ENCODE measurements around the gene AVPI1. TPM values are rescaled to one million over a fixed set of nuclear protein-coding genes. Genes with fewer than 3 reads are reported as not detected.
A peak's percentile ranks its signal among the peaks of the same experiment; 100 is the strongest.
"Not testable (repeated sequence)": the region's sequence is repeated elsewhere in the genome, so short reads cannot be mapped to it uniquely, and the experiment has no call there.

Gene AVPI1
- total RNA-seq, 2 donors from 2014 or later: 9.5 to 25.6 TPM

DNA sequence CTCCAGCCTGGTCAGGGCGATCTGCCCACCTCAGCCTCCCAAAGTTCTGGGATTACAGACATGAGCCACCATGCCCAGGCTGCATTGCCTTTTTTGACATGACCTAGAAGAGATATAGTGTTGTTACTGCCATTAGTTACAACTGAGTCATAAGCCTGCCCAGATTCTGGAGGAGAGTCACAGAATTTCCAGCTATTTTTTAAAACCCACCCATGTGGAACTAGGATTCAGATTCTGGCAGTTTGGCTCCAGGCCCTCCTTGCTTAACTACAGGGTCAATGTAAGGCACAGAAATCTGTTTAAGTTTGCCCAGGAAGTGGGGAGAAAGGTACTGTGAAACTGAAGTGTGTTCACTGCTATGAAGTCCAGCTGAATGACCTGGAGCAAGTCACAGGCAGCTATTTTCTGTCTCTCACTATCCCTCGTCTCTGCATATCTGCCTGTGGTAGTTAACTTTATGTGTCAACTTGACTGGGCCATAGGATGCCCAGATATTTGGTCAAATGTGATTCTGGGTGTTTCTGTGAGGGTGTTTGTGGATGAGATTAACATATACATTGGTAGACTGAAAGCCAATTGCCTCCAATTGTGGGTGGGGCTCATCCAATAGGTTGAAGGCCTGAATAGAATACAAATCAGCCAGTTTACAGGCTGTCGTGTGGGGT is 18.1 kb upstream of the AVPI1 start:
- TF ChIP-seq, protein P1, sequence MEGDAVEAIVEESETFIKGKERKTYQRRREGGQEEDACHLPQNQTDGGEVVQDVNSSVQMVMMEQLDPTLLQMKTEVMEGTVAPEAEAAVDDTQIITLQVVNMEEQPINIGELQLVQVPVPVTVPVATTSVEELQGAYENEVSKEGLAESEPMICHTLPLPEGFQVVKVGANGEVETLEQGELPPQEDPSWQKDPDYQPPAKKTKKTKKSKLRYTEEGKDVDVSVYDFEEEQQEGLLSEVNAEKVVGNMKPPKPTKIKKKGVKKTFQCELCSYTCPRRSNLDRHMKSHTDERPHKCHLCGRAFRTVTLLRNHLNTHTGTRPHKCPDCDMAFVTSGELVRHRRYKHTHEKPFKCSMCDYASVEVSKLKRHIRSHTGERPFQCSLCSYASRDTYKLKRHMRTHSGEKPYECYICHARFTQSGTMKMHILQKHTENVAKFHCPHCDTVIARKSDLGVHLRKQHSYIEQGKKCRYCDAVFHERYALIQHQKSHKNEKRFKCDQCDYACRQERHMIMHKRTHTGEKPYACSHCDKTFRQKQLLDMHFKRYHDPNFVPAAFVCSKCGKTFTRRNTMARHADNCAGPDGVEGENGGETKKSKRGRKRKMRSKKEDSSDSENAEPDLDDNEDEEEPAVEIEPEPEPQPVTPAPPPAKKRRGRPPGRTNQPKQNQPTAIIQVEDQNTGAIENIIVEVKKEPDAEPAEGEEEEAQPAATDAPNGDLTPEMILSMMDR (IDR thresholded peaks at IDR 0.05): no peak
- H3K9me3 ChIP-seq: no peaks in the 10 kb centered on the region
- ATAC-seq (ENCODE audit: insufficient number of reproducible peaks, low FRiP score, low read depth) (no peak), DNase-seq (ENCODE audit: low spot score) (no peak)
- H3K36me3 ChIP-seq: no peaks in the 10 kb centered on the region
- peaks cover 16 to 30% of the 10 kb centered on the region in 2 donors for H3K4me1 ChIP-seq (ENCODE audit: control insufficient read depth in 1 of 2, low read depth in 2 of 2)
- H3K27ac ChIP-seq: no peak overlapping the region
- no peaks in the 10 kb centered on the region for H3K27me3 ChIP-seq (replicated peaks; ENCODE audit: insufficient read depth)
- H3K4me3 ChIP-seq: no peak overlapping the region

DNA sequence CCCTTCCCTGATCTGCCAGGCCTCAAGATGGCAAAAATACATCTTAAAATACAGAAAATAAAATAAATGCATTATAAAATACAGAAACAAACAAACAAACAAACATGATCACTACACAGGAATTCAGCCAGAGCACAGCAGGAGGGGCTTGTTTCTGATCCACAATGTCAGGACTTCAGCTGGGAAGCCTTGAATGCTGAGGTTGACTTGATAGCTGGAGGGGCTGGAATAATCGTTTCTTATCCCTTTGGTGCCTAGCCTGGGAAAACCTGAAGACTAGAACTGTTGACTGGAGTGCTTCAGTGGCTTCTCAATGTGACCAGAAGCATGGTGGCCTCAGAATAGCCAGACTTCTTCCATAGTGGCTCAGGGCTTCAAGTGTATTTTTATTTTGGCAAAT is 17.3 kb upstream of the AVPI1 start:
- Histone ChIP-seq H3K9me3 (no peaks in the 10 kb centered on the region), H3K4me1 (ENCODE audit: control insufficient read depth in 1 of 2, low read depth in 2 of 2) (peaks cover 10 to 23% of the 10 kb centered on the region in 2 donors), H3K4me3 (no peak overlapping the region), H3K27ac (no peak overlapping the region), H3K36me3 (no peaks in the 10 kb centered on the region), H3K27me3 (replicated peaks; ENCODE audit: insufficient read depth) (no peaks in the 10 kb centered on the region)
- TF ChIP-seq, protein P1 (IDR thresholded peaks at IDR 0.05): no peak
- DNase-seq (ENCODE audit: low spot score): no peak
- no peak for ATAC-seq (ENCODE audit: insufficient number of reproducible peaks, low FRiP score, low read depth)

DNA sequence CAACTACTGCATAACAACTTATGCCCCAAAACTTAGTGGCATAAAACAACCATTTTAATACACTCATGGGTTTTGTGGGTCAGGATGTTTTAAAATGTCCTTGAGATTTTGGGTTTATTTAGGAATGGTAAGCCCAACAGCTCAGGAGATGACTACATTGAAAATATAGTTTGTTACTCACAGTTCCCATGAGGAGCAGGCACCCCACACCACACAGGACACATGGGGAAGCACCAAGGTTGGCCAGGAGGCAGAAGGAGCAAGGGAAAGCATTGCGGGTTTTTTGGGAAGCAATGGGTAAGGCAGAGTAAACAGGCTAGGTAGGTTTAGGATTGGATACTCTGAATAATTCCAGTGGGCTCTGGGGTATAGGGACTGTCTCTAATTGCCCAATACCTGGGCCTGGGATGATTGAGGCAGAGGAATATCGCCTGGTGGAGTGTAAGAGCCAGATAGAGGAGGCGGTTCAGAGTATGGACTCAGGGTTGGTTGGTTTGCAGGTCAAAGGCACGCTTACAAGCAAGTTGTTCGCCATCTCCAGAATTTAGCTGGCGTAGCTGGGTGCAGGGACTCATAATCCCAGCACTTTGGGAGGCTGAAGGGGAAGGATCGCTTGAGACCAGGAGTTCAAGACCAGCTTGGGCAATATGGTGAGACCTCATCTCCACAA is 16.5 kb upstream of the AVPI1 start:
- no peaks in the 10 kb centered on the region for H3K27me3 ChIP-seq (replicated peaks; ENCODE audit: insufficient read depth)
- no peak overlapping the region for H3K4me3 ChIP-seq
- no peak for ATAC-seq (ENCODE audit: insufficient number of reproducible peaks, low FRiP score, low read depth)
- TF ChIP-seq, protein P1 (IDR thresholded peaks at IDR 0.05): no peak
- DNase-seq (ENCODE audit: low spot score): no peak
- peaks cover 3 to 15% of the 10 kb centered on the region in 2 donors for H3K4me1 ChIP-seq (ENCODE audit: control insufficient read depth in 1 of 2, low read depth in 2 of 2)
- no peaks in the 10 kb centered on the region for H3K9me3 ChIP-seq
- H3K27ac ChIP-seq: no peak overlapping the region
- H3K36me3 ChIP-seq: no peaks in the 10 kb centered on the region

DNA sequence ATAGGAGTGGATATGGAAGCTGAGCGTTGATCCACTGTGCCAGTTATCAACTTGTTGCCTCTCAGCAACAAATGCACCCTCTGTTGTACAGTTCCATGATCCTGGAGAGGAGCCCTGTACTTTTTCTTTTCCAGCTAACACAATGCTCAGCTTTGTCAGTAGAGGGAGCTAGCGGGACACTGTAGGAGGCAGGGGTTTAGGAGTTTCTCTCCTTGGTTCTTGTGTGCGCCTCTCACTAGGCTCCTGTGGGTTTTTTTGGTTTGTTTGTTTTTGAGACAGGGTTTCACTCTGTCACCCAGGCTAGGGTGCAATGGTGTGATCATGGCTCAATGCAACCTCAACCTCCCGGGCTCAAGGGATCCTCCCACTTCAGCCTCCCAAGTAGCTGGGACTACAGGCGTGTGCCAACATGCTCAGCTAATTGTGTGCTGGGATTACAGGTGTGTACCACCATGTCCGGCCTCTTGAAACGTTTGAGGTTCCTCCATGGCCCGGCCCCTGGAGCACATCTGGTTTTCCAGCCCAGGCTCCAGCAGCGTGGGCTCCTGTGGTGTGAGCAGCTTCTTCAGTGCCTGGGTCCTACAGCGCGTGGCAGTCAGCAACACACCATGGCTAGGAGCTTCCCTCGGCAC is 14.5 kb upstream of the AVPI1 start:
- H3K4me3 ChIP-seq: no peak overlapping the region
- no peaks in the 10 kb centered on the region for H3K36me3 ChIP-seq
- H3K4me1 ChIP-seq (ENCODE audit: control insufficient read depth in 1 of 2, low read depth in 2 of 2): peaks cover 0 to 4% of the 10 kb centered on the region in 2 donors
- H3K27ac ChIP-seq: no peak overlapping the region
- no peaks in the 10 kb centered on the region for H3K9me3 ChIP-seq
- ATAC-seq (ENCODE audit: insufficient number of reproducible peaks, low FRiP score, low read depth): peak; percentile 96
- no peaks in the 10 kb centered on the region for H3K27me3 ChIP-seq (replicated peaks; ENCODE audit: insufficient read depth)
- DNase-seq (ENCODE audit: low spot score): no peak
- TF ChIP-seq, protein P1 (IDR thresholded peaks at IDR 0.05): peak; percentile 81

DNA sequence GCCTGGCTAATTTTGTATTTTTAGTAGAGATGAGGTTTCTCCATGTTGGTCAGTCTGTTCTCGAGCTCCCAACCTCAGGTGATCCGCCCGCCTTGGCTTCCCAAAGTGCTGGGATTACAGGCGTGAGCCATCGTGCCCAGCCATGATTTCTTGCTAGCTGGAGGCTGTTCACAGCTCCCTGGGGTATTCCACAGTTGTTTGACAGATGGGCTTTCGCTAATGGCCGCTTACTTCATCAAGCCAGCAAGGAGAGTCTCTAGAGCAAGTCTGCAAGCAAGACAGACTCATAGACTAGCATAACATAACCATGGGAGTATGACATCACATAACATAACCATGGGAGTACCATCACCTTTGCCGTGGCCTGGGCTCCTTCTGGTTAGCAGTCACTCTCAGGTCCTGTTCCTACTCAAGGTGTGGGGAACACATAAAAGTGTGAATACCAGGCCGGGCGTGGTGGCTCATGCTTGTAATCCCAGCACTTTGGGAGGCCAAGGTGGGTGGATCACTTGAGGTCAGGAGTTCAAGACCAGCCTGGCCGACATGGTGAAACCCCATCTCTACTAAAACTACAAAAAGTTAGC is 11.1 kb upstream of the AVPI1 start:
- H3K4me3 ChIP-seq; ATAC-seq (ENCODE audit: insufficient number of reproducible peaks, low FRiP score, low read depth); H3K27ac ChIP-seq; DNase-seq (ENCODE audit: low spot score); H3K4me1 ChIP-seq (ENCODE audit: control insufficient read depth in 1 of 2, low read depth in 2 of 2); H3K9me3 ChIP-seq; H3K36me3 ChIP-seq; H3K27me3 ChIP-seq (replicated peaks; ENCODE audit: insufficient read depth): not testable (repeated sequence)

All from thoracic aorta (tissue), 2 donors.